HepG2 (cell line): ENCODE data around the gene VPS54. TPM values are rescaled to one million over a fixed set of nuclear protein-coding genes. Genes with fewer than 3 reads are reported as not detected.

Source experiments
- HNRNPK ChIP-seq: fragments of 200-400 bp; formaldehyde crosslinking; IDR thresholded peaks from 2 replicates; pipeline ENCODE4 v1.6.1; 2018; ENCODE audit warnings: low read length, low read depth, moderate library complexity, mild to moderate bottlenecking; ENCODE audit not compliant: poor library complexity, severe bottlenecking
- HNRNPL ChIP-seq: fragments of 200-400 bp; formaldehyde crosslinking; IDR thresholded peaks from 2 replicates; pipeline ENCODE4 v1.6.1; 2017; ENCODE audit warnings: mild to moderate bottlenecking, low read depth, low read length
- JDP2 ChIP-seq: sonication (generic); formaldehyde crosslinking; IDR thresholded peaks from 2 replicates; pipeline ENCODE4 v1.8.1; 2022; ENCODE audit warnings: missing genetic modification reagents, borderline replicate concordance
- KLF6 ChIP-seq: IDR thresholded peaks from 2 replicates; pipeline ENCODE4 v1.8.0; 2016; ENCODE audit warnings: missing biosample characterization, missing genetic modification reagents
- MYC ChIP-seq: sonication (generic); formaldehyde crosslinking; IDR thresholded peaks from 2 replicates; pipeline ENCODE4 v1.9.0; 2021; ENCODE audit warnings: missing genetic modification reagents, borderline replicate concordance
- POLR2G ChIP-seq: fragments of 200-400 bp; formaldehyde crosslinking; IDR thresholded peaks from 2 replicates; pipeline ENCODE4 v1.6.1; 2018; ENCODE audit warnings: mild to moderate bottlenecking, low read depth, low read length, moderate library complexity
- PRMT3 ChIP-seq: sonication (generic); formaldehyde crosslinking; IDR thresholded peaks from 2 replicates; pipeline ENCODE4 v1.8.1; 2022; ENCODE audit warnings: low read depth, mild to moderate bottlenecking, moderate library complexity, missing genetic modification reagents, borderline replicate concordance
- RXRB ChIP-seq: IDR thresholded peaks from 2 replicates; pipeline ENCODE4 v1.6.1; 2016; ENCODE audit warnings: borderline replicate concordance, missing genetic modification reagents, missing compliant biosample characterization
- SYNCRIP ChIP-seq: fragments of 200-400 bp; formaldehyde crosslinking; IDR thresholded peaks from 2 replicates; pipeline ENCODE4 v1.6.1; 2018; ENCODE audit warnings: mild to moderate bottlenecking, low read depth, low read length; ENCODE audit not compliant: insufficient read depth
- YY1 ChIP-seq: IDR thresholded peaks from 2 replicates; pipeline ENCODE4 v1.6.1; 2011; ENCODE audit warnings: low read length, low read depth, moderate library complexity, mild to moderate bottlenecking; ENCODE audit not compliant: insufficient read depth, insufficient replicate concordance
- ZMYM4 ChIP-seq: sonication (generic); formaldehyde crosslinking; IDR thresholded peaks from 2 replicates; pipeline ENCODE4 v1.8.1; 2023; ENCODE audit warnings: mild to moderate bottlenecking, missing genetic modification reagents
- ZNF768 ChIP-seq: sonication (generic); formaldehyde crosslinking; IDR thresholded peaks from 2 replicates; pipeline ENCODE4 v1.4.0; 2020; ENCODE audit warnings: missing genetic modification reagents
- polyA plus RNA-seq, 8 experiments: library from polyadenylated mRNA; depleted of rRNA in 3 of 8; stranded (reverse) in 7 of 8; unstranded in 1 of 8; fragments of >200 nt; fragmentation: Illumina TruSeq in 4 of 8; extraction: Trizol in 4 of 8; gene quantifications; 2 replicates each; pipeline versions ENCODE4 v1.2.1 to v1.2.3, GENCODE V29; 2011 to 2016; ENCODE audit warnings: low read depth in 4 of 8, missing spikeins in 1 of 8, mixed read lengths in 1 of 8; ENCODE audit not compliant: insufficient read depth in 1 of 8
- total RNA-seq, 5 experiments: library from RNA; depleted of rRNA; stranded (reverse); fragments of >200 nt; fragmentation: Illumina TruSeq; extraction: Trizol; gene quantifications; 2 replicates each; pipeline ENCODE4 v1.2.3, GENCODE V29; 2016; ENCODE audit warnings: low read depth in 1 of 5
- TF ChIP-seq, protein P1 (sequence below): sonication (generic); formaldehyde crosslinking; IDR thresholded peaks from 2 replicates; pipeline ENCODE4 v1.8.0; 2022; ENCODE audit warnings: mild to moderate bottlenecking, missing genetic modification reagents, borderline replicate concordance
- TF ChIP-seq, protein P2 (sequence below): sonication (generic); formaldehyde crosslinking; IDR thresholded peaks from 2 replicates; pipeline ENCODE4 v1.5.1; 2020; ENCODE audit warnings: mild to moderate bottlenecking, missing genetic modification reagents, moderate library complexity
- TF ChIP-seq, protein P3 (sequence below): sonication (generic); formaldehyde crosslinking; IDR thresholded peaks from 2 replicates; pipeline ENCODE4 v1.5.1; 2020; ENCODE audit warnings: missing genetic modification reagents, mild to moderate bottlenecking, borderline replicate concordance
- TF ChIP-seq, protein P4 (sequence below): sonication (generic); IDR thresholded peaks from 2 replicates; pipeline ENCODE4 v1.6.1; 2016; ENCODE audit warnings: low read depth, borderline replicate concordance
- TF ChIP-seq, protein P5 (sequence below): IDR thresholded peaks from 2 replicates; pipeline ENCODE4 v1.6.1; 2016; ENCODE audit warnings: low read depth
- TF ChIP-seq, protein P6 (sequence below): IDR thresholded peaks from 2 replicates; pipeline ENCODE4 v1.6.1; 2016; ENCODE audit warnings: missing biosample characterization, missing genetic modification reagents, low read depth

The VPS54 gene
- total and polyA plus RNA-seq, 2 of the 13 experiments (the other 11 are each of a cell fraction or from before 2014, with no cell fraction given), result 64.7 to 77.5 TPM

DNA sequence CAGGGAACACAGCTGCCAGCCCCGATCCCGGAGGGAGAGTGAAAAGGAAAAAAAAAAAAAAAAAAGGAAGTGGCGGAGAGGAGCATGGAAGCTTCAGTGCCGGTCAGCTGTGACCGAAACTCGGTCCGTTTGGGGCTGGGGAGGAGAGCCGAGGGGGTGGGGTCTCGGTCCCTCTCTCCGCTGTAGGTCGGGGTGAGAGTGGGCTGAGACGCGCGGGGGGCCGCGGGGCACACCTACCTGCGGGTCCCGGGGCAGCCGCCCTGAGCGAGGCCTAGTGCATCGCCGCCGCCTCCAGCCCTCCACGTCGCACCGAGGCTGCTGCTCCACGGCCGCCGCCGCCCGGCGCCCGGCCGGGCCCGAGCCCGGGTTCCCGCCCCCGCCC is 536 bp downstream of the VPS54 start (continued):
- TF ChIP-seq PRMT3 (CRISPR knock-in tag) (no peak), MYC (CRISPR knock-in tag) (no peak), HNRNPK (peak; percentile 2), RXRB (CRISPR knock-in tag) (no peak), ZMYM4 (CRISPR knock-in tag) (0 out of 2 replicates have a peak, but pooled peaks have one; percentile 38), HNRNPL (no peak), JDP2 (CRISPR knock-in tag) (no peak), KLF6 (CRISPR knock-in tag) (0 out of 2 replicates have a peak, but pooled peaks have one; percentile 6), SYNCRIP (no peak), ZNF768 (CRISPR knock-in tag) (no peak), POLR2G (0 out of 2 replicates have a peak, but pooled peaks have one; percentile 0), YY1 (peak; percentile 22)
- TF ChIP-seq, protein P1, sequence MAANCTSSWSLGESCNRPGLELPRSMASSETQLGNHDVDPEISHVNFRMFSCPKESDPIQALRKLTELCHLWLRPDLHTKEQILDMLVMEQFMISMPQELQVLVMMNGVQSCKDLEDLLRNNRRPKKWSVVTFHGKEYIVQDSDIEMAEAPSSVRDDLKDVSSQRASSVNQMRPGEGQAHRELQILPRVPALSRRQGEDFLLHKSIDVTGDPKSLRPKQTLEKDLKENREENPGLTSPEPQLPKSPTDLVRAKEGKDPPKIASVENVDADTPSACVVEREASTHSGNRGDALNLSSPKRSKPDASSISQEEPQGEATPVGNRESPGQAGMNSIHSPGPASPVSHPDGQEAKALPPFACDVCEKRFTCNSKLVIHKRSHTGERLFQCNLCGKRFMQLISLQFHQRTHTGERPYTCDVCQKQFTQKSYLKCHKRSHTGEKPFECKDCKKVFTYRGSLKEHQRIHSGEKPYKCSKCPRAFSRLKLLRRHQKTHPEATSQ (CRISPR knock-in tag), result no peak
- TF ChIP-seq, protein P2, sequence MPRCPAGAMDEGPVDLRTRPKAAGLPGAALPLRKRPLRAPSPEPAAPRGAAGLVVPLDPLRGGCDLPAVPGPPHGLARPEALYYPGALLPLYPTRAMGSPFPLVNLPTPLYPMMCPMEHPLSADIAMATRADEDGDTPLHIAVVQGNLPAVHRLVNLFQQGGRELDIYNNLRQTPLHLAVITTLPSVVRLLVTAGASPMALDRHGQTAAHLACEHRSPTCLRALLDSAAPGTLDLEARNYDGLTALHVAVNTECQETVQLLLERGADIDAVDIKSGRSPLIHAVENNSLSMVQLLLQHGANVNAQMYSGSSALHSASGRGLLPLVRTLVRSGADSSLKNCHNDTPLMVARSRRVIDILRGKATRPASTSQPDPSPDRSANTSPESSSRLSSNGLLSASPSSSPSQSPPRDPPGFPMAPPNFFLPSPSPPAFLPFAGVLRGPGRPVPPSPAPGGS, result no peak
- TF ChIP-seq, protein P3, sequence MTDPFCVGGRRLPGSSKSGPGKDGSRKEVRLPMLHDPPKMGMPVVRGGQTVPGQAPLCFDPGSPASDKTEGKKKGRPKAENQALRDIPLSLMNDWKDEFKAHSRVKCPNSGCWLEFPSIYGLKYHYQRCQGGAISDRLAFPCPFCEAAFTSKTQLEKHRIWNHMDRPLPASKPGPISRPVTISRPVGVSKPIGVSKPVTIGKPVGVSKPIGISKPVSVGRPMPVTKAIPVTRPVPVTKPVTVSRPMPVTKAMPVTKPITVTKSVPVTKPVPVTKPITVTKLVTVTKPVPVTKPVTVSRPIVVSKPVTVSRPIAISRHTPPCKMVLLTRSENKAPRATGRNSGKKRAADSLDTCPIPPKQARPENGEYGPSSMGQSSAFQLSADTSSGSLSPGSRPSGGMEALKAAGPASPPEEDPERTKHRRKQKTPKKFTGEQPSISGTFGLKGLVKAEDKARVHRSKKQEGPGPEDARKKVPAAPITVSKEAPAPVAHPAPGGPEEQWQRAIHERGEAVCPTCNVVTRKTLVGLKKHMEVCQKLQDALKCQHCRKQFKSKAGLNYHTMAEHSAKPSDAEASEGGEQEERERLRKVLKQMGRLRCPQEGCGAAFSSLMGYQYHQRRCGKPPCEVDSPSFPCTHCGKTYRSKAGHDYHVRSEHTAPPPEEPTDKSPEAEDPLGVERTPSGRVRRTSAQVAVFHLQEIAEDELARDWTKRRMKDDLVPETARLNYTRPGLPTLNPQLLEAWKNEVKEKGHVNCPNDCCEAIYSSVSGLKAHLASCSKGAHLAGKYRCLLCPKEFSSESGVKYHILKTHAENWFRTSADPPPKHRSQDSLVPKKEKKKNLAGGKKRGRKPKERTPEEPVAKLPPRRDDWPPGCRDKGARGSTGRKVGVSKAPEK, result 0 out of 2 replicates have a peak, but pooled peaks have one; percentile 2
- TF ChIP-seq, protein P4, sequence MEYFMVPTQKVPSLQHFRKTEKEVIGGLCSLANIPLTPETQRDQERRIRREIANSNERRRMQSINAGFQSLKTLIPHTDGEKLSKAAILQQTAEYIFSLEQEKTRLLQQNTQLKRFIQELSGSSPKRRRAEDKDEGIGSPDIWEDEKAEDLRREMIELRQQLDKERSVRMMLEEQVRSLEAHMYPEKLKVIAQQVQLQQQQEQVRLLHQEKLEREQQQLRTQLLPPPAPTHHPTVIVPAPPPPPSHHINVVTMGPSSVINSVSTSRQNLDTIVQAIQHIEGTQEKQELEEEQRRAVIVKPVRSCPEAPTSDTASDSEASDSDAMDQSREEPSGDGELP, result peak; percentile 70
- TF ChIP-seq, protein P5, sequence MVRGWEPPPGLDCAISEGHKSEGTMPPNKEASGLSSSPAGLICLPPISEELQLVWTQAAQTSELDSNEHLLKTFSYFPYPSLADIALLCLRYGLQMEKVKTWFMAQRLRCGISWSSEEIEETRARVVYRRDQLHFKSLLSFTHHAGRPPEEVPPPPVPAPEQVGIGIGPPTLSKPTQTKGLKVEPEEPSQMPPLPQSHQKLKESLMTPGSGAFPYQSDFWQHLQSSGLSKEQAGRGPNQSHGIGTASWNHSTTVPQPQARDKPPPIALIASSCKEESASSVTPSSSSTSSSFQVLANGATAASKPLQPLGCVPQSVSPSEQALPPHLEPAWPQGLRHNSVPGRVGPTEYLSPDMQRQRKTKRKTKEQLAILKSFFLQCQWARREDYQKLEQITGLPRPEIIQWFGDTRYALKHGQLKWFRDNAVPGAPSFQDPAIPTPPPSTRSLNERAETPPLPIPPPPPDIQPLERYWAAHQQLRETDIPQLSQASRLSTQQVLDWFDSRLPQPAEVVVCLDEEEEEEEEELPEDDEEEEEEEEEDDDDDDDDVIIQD (CRISPR knock-in tag), result no peak
- TF ChIP-seq, protein P6, sequence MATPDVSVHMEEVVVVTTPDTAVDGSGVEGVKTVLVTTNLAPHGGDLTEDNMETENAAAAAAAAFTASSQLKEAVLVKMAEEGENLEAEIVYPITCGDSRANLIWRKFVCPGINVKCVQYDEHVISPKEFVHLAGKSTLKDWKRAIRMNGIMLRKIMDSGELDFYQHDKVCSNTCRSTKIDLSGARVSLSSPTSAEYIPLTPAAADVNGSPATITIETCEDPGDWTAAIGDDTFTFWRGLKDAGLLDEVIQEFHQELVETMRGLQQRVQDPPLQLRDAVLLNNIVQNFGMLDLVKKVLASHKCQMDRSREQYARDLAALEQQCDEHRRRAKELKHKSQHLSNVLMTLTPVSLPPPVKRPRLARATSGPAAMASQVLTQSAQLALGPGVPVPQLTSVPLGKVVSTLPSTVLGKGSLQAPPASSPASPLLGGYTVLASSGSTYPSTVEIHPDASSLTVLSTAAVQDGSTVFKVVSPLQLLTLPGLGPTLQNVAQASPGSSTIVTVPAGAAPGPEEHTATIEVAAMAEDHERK (CRISPR knock-in tag), result no peak
